Measurements from ENCODE around the gene CDYL2. TPM values are rescaled to one million over a fixed set of nuclear protein-coding genes. Genes with fewer than 3 reads are reported as not detected.

Gene CDYL2
- total RNA-seq, 1 donor from 2014 or later: 3.0 TPM

DNA sequence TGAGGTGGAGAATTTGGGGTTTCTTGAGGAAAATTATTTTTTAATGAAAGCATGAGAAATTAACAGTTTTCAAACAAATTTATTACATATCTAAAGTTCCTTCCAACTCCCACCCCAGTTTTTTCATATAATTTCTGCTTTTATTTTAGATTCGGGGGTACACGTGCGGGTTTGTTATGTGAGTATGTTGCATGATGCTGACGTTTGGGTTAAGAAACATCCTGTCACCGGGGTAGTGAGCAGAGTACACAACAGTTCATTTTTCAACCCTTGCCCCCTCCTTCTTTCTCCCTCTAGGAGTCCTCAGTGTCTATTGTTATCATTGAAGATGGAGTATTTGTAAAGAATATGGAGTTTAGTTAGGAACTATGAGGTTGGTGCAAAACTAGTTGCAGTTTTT is 31.8 kb upstream of the CDYL2 start:
- peaks cover 29% of the 10 kb centered on the region for H3K27me3 Mint-ChIP-seq (ENCODE audit: low read depth)
- H3K4me3 Mint-ChIP-seq: no peak overlapping the region
- no peaks in the 10 kb centered on the region for H3K36me3 Mint-ChIP-seq
- no peaks in the 10 kb centered on the region for H3K4me1 Mint-ChIP-seq
- H3K27ac Mint-ChIP-seq: no peak overlapping the region
- H3K9me3 Mint-ChIP-seq: peaks cover 10% of the 10 kb centered on the region
- TF ChIP-seq, protein P1, sequence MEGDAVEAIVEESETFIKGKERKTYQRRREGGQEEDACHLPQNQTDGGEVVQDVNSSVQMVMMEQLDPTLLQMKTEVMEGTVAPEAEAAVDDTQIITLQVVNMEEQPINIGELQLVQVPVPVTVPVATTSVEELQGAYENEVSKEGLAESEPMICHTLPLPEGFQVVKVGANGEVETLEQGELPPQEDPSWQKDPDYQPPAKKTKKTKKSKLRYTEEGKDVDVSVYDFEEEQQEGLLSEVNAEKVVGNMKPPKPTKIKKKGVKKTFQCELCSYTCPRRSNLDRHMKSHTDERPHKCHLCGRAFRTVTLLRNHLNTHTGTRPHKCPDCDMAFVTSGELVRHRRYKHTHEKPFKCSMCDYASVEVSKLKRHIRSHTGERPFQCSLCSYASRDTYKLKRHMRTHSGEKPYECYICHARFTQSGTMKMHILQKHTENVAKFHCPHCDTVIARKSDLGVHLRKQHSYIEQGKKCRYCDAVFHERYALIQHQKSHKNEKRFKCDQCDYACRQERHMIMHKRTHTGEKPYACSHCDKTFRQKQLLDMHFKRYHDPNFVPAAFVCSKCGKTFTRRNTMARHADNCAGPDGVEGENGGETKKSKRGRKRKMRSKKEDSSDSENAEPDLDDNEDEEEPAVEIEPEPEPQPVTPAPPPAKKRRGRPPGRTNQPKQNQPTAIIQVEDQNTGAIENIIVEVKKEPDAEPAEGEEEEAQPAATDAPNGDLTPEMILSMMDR (IDR thresholded peaks at IDR 0.05; ENCODE audit: unreplicated experiment): no peak
- no peak for DNase-seq (ENCODE audit: low spot score in 2 of 2, unreplicated experiment in 2 of 2)

DNA sequence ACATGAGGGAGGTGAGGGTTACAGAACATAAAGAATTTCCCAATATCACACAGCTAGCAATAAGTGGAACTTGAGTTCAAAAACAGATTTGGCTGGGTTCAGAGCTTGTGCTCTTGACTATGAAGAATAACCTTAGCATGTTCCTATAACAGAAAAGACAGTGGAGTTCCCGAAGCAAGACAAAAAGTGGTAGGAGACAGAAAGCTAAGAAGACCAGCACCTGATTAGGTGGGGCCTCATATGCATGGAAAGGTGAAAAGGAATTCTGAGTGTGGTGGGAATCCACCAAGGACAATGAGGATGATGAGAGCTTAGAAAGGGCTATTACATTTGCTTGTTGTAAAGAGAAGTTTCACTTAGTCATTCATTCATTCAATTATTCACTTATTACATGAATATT is 26.6 kb upstream of the CDYL2 start:
- Mint-ChIP-seq H3K27ac (no peak overlapping the region), H3K4me1 (no peaks in the 10 kb centered on the region), H3K4me3 (no peak overlapping the region), H3K27me3 (ENCODE audit: low read depth) (peaks cover 59% of the 10 kb centered on the region), H3K9me3 (no peaks in the 10 kb centered on the region), H3K36me3 (no peaks in the 10 kb centered on the region)
- no peak for DNase-seq (ENCODE audit: low spot score in 2 of 2, unreplicated experiment in 2 of 2)
- TF ChIP-seq, protein P1 (IDR thresholded peaks at IDR 0.05; ENCODE audit: unreplicated experiment): no peak

DNA sequence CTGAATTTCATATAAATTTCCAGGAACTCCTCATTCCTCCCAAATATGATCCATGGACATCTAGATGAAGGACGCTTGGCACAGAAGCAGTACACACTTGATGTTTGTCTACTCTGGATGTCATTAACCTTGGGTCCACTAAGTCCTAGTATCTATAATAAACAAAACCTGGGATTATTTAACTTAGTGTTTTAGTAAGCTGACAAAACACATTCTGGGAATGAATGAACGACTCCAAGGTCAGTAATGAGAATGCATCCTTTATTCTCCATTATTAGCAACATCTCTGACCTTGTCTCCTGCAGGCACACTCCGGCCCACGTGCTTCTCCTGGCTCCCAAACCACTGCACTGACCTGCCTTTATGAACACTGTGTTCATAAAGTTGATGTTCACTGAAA is 24.1 kb upstream of the CDYL2 start:
- no peaks in the 10 kb centered on the region for H3K36me3 Mint-ChIP-seq
- H3K9me3 Mint-ChIP-seq: no peaks in the 10 kb centered on the region
- no peak overlapping the region for H3K4me3 Mint-ChIP-seq
- no peaks in the 10 kb centered on the region for H3K4me1 Mint-ChIP-seq
- TF ChIP-seq, protein P1 (IDR thresholded peaks at IDR 0.05; ENCODE audit: unreplicated experiment): no peak
- H3K27me3 Mint-ChIP-seq (ENCODE audit: low read depth): peaks cover 48% of the 10 kb centered on the region
- DNase-seq (ENCODE audit: low spot score in 2 of 2, unreplicated experiment in 2 of 2): no peak
- H3K27ac Mint-ChIP-seq: no peak overlapping the region

DNA sequence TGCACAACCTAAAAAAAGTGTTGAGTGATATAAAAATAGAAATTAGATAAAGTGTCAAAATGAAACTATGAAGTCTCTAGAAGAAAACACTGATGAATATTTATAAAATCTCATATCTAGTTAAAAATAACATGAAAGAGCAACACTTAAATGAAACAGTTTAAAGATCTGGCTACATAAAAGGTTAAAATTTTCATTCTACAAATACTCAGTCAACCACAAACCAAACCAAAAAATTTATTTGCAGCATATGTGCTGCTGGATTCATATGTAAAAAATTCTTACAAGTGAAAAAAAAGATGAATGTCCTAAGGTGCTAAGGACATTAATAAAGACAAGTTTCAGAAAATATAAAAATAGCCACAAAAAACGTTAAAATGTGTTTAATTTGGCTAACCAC is 22.6 kb upstream of the CDYL2 start:
- Mint-ChIP-seq H3K4me3 (no peak overlapping the region), H3K27me3 (ENCODE audit: low read depth) (peaks cover 41% of the 10 kb centered on the region), H3K4me1 (no peaks in the 10 kb centered on the region), H3K36me3 (no peaks in the 10 kb centered on the region), H3K27ac (no peak overlapping the region), H3K9me3 (no peaks in the 10 kb centered on the region)
- TF ChIP-seq, protein P1 (IDR thresholded peaks at IDR 0.05; ENCODE audit: unreplicated experiment): no peak
- no peak for DNase-seq (ENCODE audit: low spot score in 2 of 2, unreplicated experiment in 2 of 2)

DNA sequence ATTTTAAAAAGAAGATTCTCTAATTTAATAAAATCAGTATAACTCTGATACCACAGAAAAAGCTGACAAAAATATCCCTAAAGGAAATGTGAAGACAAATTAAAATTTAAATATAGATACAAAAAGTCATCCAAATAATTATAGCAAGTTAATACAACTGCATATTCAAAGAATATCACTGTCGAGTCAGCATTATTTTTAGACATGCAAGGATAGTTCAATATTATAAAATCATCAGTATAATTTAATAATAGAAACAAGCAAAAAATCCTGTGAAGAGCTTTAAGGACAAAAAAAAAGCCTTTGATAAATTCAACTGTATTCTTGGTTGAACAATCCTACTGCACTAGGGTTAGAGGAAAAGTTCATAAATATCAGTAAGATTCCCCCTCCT is 21.0 kb upstream of the CDYL2 start:
- DNase-seq (ENCODE audit: low spot score in 2 of 2, unreplicated experiment in 2 of 2): no peak
- Mint-ChIP-seq H3K27ac (no peak overlapping the region), H3K27me3 (ENCODE audit: low read depth) (peaks cover 38% of the 10 kb centered on the region), H3K4me1 (no peaks in the 10 kb centered on the region), H3K36me3 (no peaks in the 10 kb centered on the region), H3K4me3 (no peak overlapping the region), H3K9me3 (no peaks in the 10 kb centered on the region)
- TF ChIP-seq, protein P1 (IDR thresholded peaks at IDR 0.05; ENCODE audit: unreplicated experiment): no peak
